HG03469 (cell line): ENCODE measurements around the gene UBE2D3.

ENCODE experiments used
- ATAC-seq: cut with Tn5 transposase; IDR thresholded peaks from one replicate; pipeline ENCODE4 v1.9.1; 2021; ENCODE audit warnings: mild to moderate bottlenecking, moderate library complexity, moderate number of reproducible peaks; ENCODE audit not compliant: unreplicated experiment

Gene UBE2D3

DNA sequence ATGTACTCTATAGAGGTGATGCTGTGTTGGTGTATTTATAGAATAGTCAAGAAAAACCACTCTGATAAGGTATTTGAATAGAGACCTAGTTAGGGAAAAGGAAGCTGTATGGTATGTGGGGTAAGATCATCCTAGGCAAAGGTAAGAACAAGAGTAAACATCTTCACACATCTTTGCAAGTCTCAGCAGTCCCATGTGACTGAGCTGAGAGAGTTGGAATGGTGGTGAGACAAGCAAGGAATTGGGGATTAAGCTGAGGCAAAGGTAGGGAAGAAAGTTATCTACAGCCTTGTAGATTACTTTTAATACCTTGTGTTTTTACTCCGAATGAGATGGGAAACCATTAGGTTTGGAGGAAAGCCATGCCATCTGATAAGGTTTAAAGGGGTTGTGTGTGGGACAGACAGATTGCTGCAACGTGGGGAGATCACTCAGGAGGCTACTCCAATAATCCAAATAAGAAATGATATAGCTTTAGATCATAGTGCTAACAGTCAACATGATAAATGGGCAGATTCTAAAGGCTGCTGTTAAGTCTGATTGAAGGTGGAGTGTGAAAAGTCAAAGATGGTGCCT, 34.9 kb downstream of the UBE2D3 start:
- no peak for ATAC-seq

DNA sequence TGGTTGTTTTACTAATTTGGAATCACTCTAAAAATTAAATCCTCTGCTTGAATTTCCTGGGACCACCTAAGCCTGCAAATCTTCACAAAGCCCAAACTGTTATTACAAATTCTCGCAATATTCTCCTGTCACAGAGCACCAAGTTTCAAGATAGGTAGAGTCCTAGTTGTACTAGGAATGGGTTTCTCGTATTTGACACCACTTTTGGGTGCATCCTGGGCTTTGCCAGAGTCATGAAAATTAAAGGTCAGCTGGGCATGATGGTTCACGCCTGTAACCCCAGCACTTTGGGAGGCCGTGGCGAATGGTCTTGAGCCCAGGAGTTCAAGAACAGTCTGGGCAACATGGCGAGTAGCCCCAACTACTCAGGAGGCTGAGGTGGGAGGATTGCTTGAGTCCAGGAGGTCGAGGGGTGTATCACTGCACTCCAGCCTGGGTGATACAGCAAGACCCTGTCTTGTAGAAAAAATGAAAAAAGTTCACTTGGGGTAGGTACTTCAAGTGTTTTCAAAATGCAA, 36.0 kb downstream of the UBE2D3 start:
- no peak for ATAC-seq

DNA sequence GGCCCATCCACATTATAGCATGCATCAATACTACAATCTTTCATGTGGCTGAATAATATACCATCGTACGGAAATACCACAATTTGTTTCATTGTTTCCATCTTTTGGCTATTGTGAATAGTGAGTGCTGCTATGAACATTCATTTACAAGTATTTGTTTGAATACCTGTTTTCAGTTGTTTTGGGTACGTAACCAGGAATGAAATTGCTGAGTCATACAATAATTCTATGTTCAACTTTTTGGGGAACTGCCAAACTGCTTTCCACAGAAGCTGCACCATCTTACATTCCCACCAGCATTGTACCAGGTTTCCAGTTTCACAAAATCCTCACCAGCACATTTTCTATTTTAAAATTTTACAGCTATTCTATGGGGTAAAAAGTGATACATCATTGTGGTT, 38.0 kb downstream of the UBE2D3 start:
- no peak for ATAC-seq

DNA sequence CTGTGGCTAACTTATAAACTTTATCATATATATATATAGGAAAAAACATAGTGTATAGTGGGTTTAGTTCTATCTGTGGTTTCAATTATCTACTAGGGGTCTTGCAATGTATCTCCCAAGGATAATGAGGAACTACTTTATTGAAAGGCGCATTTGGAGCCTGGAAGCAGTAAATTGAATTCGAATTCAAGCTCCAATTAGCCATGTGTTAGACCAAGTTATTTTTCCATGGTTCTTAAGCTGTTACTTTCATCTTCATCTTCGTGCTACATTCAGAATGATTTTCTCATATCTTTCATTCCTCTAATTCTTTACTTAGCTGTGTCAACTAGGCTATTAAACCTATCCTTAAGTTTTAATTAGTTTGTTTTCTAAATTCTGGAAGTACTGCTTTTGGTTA, 39.4 kb downstream of the UBE2D3 start:
- no peak for ATAC-seq

DNA sequence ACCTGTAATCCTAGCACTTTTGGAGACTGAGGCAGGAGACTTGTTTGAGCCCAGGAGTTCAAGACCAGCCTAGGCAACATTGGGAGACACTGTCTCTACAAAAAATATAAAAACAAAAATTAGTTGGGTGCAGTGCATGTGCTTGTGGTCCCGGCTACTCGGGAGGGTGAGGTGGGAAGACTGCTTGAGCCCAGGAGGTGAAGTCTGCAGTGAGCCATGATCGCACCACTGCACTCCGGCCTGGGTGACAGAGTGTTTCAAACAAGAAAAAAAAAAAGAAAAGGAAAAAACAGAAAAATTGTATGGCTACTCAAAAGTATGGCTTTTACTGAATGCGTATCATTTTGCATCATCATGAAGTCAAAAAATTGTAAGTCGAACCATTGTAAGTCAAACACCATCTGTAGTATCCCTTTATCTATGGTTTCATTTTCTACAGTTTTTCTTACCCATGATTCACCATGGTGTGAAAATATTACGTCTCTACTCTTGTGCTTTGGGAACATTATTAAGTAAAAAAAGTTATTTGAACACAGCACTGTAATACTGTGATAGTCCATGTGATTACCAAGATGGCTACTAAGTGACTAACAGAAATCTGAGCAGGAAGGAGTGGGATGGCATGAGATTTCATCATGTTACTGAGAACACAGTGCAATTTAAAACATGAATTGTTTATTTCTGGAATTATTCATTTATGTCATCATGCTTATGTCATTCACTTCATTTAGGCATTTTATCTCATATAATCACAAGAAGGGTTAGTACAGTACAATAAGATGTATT, 40.1 kb downstream of the UBE2D3 start:
- no peak for ATAC-seq

DNA sequence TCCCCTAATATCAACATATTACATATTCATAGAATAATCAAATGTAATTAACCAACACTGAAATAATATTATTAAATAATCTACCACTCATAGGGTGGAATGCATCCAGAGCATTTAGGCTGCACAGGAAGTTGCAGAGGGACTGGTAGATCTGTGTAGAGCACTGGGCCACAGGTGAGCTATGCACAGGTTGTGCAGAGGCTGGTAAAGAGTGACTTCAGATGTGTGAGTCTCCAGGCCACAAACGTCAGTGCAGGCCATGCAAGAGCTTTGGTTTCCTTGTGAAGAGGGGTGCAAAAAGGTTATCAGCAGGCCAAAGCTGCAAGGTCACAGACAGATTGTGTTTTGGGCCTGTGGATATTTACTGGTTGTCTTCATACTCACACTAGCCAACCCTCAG, 41.1 kb downstream of the UBE2D3 start:
- no peak for ATAC-seq

DNA sequence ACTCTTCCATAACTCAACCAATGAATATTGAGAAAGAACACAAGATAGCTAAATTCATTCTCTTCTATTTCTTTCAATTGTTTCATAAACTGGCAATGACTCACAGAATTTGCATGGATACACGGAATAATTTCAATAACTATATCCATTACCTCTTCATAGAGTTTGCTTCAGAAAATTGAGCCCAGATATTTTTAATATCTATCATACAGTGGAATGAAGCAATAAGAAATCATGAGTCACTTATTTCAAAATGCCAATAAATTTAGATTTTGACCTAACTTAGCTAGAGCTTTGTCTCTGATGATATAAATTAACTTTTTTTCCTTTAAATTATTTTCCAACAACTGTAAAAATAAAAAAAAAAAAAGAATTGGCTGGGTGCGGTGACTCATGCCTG, 44.3 kb downstream of the UBE2D3 start:
- no peak for ATAC-seq

DNA sequence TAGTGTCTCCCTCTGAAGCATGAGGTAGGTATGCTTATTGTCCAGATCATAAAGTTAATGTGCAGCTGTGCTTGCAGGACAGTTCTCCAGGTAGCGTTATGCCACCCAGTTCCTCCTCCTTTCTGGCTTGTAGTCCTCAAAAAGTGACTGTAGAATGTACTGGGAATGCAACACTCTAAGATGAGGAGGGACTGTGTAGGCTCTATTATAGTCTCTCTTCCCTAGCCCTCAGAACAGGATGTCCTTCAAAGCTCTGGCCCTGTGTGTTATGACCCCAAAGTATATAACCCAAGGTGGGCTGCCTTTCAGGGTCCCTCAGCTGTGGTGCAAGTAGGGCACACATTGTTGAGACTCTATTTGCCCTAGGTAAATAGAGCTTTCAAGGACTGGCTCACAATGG, 45.8 kb downstream of the UBE2D3 start:
- no peak for ATAC-seq

DNA sequence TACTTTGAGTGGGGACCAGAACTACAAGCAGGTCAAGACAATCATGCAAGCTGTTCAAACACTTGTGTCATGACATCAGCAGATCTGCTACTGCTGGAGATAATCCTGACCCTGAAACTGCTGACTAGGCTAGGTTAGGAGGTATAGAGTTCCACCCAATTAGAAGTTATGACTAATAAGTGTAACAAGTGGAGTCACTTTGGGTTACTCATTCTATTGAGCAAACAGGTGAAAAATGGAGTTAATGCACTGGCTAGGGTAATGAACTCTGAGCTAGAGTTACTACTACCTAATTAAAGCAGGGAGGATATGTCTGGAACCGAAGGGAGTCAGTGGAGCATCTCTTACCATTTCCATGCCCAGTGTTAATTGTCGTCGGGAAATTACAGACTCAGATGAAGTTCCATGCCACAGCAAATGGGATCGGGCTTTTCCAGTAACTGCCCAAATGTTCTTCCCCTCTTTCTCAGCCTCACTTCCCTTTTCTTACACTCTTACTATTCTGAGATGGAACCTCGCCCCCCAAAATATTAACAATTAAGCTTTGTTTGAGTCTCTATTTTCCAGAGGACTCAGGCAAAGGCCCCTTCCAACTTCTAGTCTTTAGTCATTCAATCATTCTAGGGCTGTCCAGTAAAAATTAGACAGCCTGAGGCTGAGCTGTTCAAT, 46.7 kb downstream of the UBE2D3 start:
- no peak for ATAC-seq

DNA sequence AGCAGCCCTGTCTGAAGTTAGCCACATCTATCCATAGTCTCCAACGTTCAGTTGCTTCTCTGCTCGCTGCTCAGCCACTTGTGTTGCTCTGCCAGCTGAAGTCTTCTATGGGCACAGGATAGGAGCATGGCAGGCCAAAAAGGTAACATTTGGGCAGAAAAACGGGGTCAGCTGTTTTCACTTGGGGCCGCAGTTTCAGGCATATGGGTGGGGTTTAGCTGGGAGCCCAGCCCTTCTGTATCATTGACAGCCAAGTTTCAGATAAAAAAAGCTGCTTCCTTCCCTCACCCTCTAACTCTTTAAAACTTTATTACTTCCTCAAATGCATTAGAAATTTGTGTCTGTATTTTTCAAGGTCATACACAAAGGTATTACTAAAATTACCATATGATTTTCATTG, 48.1 kb downstream of the UBE2D3 start:
- ATAC-seq = no peak

DNA sequence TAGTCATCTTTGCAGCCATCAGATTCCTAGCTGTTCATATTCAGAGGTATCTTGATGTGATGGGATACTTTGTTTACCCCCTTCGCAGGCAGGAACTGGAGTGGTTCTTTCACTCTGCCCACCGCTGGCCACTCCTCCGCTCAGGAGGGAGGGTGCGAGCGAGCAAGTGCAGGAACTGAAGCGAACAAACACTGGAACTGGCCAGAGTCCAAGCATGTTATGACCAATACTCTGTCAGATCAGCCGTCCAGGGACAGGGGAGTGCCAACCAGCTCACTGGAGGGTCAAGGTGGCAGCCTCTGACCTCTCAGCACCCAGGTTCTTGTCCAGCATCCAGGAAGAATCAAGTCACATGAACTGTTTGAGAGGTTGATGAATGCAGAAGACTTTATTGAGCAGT, 48.6 kb downstream of the UBE2D3 start:
- no peak for ATAC-seq

DNA sequence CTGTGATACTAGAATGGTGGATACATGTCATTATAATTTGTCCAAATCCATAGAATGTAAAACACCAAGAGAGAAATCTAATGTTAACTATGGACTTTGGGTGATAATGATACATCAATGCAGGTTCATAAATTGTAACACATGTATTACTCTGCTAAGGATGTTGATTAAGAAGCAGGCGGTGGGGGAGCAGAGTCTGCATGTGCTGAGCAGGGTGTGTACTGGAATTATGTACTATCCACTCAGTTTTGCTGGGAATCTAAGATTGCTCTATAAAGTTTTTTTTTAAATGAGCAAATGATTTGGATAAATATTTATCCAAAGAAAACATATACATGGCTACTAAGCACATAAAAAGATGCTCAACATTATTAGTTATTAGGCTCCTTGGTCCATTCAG, 51.5 kb downstream of the UBE2D3 start:
- ATAC-seq = no peak

DNA sequence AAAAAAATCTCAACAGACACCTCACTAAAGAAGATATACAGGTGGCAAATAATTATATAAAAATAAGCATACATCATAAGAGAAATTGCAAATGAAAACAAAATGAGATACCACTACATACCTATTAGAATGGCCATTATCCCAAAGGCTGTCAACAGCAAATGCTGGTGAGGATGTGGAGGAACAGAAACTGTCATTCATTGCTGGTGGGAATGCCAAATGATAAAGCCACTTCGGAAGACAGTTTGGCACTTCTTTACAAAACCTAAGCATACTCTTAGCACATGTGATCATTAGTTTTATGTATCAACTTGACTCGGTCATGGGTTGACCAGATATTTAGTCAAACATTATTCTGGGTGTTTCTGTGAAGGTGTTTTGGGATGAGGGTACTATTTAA, 53.1 kb downstream of the UBE2D3 start:
- no peak for ATAC-seq

DNA sequence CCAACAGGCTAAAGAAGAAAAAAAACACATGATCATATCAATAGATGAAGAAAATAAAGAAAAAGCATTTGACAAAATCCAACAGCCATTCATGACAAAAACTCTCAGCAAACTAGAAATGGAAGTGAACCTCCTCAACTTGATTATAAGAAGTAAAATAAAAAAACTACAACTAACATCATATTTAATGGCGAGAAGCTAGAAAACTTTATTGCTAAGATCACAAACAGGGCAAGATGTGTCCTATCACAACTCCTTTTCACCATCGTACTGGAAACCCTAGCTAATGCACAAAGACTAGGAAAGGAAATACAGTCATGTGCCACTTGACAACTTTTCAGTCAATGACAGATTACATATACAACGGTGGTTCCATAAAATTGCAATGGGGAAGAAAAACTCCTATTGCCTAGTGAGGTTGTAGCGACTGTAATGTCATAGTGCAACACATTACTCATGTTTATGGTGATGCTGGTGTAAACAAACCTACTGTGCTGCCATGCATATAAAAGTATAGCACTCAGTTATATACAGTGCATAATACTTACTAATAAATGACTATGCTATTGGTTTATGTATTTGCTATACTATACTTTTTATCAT, 54.5 kb downstream of the UBE2D3 start:
- no peak for ATAC-seq

DNA sequence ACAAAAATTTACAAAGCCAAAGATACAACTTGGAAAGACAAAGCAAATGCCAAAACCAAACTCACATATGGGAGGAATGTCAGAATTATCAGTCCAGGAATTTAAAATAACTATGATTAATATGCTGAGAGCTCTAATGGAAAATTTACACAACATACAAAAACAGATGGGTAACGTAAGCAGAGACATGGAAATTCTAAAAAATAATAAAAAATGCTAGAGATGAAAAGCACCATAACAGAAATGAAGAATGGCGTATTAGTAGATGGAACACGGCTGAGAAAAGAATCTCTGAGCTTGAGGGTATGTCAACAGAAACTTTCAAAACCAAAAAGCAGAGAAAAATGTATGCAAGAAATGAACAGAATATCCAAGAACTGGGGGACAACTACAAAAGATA, 62.5 kb downstream of the UBE2D3 start:
- no peak for ATAC-seq

DNA sequence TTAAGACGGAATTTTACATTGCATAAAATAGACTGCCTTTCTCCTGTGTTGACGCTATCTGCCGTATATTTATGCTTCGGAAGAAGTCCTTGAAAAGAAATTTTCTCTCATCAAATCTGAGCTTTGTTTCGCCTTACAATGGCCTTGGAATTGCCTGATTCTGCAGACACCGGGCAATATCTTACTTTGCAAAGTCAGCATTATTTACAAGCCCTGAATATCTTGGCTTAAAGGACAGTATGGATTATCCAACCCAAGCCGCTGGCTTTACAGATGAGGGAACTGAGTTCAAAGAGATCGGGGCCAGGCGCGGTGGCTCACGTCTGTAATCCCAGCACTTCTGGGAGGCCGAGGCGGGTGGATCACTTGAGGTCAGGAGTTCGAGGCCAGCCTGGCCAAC, 65.4 kb downstream of the UBE2D3 start:
- no peak for ATAC-seq

DNA sequence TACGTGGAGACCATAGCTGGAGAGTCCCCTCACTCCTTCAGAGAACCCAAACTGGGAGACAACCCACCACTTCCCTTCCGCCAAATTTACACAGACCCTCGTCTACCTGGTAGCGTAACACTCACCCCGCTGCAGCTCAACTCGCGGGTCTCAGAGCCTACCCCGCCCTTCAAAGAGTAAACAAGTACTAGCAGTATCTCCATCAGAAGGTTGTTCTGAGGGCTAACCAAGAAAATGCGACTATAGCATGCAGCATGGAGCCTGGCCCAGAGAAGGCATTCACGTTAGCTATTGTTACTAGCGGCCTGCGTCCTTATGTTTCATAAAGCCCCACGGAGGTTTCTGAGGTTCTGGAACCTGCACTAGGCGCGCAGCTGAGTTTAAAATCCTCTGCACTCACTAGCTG, 66.1 kb downstream of the UBE2D3 start:
- no peak for ATAC-seq

DNA sequence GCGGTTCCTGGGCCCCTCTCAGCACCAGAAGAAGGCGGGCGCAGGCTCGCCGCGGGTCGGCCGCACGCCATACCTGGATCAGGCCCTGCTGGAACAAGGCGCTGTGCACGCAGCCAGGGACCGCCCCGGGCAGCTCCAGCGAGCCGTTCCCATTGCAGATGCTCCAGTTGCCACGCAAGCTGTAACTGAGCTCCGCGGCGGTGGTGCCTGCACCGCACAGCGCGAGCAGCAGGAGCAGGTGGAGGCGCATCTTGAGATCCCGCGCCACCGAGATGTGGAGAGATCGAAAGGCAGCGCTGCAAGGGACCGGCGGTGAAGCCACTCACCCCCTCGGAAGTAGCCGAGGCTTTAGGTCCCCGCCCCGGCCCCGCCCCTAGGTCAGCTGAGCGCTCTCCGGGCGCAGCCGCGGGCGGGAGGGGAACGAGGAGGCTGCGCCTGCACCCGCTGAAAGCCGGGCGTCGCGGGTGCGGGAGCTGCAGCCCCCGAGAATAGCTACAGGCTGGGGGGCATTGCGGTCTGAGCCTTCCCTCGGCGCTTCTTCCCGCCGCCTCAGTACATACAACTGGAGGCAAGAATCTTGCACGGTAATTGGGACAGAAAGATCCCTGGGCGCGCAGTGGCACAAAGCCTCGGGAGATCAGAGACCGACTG, 66.6 kb downstream of the UBE2D3 start, which contains the start of gene MANBA:
TSS of gene MANBA (minus strand) at position 324 of the 651 bp plus-strand sequence. CDS start at position 250, 74 bp downstream.
- peak; percentile 81 for ATAC-seq

DNA sequence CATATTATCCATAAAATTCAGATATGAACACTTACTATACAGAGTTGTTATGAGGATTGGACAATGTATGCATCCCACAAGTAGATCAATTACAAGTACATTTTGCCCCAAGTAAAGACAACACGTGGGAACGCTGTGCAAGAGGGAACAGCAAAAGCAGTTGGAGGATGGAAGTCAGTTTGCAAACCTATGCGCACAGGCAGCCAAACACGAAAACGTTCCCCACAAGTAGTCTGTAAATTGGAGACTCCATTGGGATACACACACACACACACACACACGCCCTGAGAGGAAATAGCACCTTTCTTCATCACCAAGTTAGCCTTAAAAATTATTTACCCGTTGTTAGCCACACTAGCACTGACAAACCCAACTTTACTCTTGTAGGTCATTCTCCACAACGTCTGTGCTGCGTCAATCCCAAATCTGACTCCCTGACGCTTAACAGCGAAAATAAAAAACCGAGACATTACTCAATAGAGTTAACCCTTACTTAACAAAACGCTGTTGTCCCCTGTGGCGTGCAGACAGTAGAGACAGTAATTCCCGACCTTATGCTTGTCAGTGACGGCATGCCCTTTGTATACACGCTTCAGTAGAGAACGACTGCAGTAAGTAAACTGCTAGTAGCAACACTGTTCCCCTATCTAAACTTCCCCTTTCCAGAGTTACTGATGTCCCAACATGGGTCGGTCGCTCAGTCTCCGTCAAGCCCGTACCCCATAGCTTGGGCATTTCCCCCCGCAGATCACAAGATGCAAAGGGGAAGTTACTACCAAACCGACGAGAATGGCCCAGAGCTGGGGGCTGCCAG, 67.3 kb downstream of the UBE2D3 start:
- peak; percentile 36 for ATAC-seq
